Measurements from ENCODE around the gene TMEM185B.
"Not testable (repeated sequence)": the region's sequence is repeated elsewhere in the genome, so short reads cannot be mapped to it uniquely, and the experiment has no call there.

GRCh38 chr2:120235158-120235557 is 12.0 kb upstream of the TMEM185B start:
- not testable (repeated sequence) for TF ChIP-seq CEBPB (IDR thresholded peaks at IDR 0.05; ENCODE audit: low read depth, low read length); CTCF (conservative IDR thresholded peaks at IDR 0.05; ENCODE audit: low read depth, low read length); SMC3 (IDR thresholded peaks at IDR 0.05; ENCODE audit: low read depth, low read length); POLR2A (IDR thresholded peaks at IDR 0.05; ENCODE audit: low read depth, low read length); RFX5 (IDR thresholded peaks at IDR 0.05; ENCODE audit: low read depth, low read length); USF2 (IDR thresholded peaks at IDR 0.05; ENCODE audit: low read depth, low read length); FOS (IDR thresholded peaks at IDR 0.05; ENCODE audit: low read depth, low read length); ELK1 (IDR thresholded peaks at IDR 0.05; ENCODE audit: borderline replicate concordance, low read depth, low read length); MAFK (IDR thresholded peaks at IDR 0.05; ENCODE audit: low read depth, low read length); BHLHE40 (IDR thresholded peaks at IDR 0.05; ENCODE audit: low read depth, low read length); RAD21 (IDR thresholded peaks at IDR 0.05; ENCODE audit: low read length); MXI1 (IDR thresholded peaks at IDR 0.05; ENCODE audit: borderline replicate concordance, low read depth, low read length); RCOR1 (IDR thresholded peaks at IDR 0.05; ENCODE audit: insufficient replicate concordance, low read length); CHD1 (IDR thresholded peaks at IDR 0.05; ENCODE audit: low read depth, low read length)

All from IMR-90 (cell line).